GM10266 (cell line): ENCODE data around the gene PUS7.

ENCODE experiments used
- DNase-seq: peaks from one replicate; pipeline ENCODE4 v3.0.0; 2012; ENCODE audit errors: extremely low spot score
- CTCF ChIP-seq: IDR thresholded peaks from 2 replicates; pipeline ENCODE4 v1.5.1; 2012; ENCODE audit warnings: mild to moderate bottlenecking, low read depth; ENCODE audit not compliant: control insufficient read depth, insufficient read depth; ENCODE audit errors: missing control alignments

Gene PUS7

GRCh38 chr7:105521717-105522463 lies at the start of gene PUS7:
PUS7 (minus strand) TSS chr7:105522271; CDS start chr7:105508512, 13,759 bp downstream.
- DNase-seq, result peak; percentile 97
- TF ChIP-seq CTCF, result no peak

- no peak for DNase-seq
- TF ChIP-seq CTCF, result no peak
Observed at GRCh38 chr7:105567821-105568220, 45.8 kb upstream of the PUS7 start.

GRCh38 chr7:105567024-105567423 lies 45.0 kb upstream of the PUS7 start:
- TF ChIP-seq CTCF, result no peak
- DNase-seq, result no peak

GRCh38 chr7:105565190-105565589 lies 43.1 kb upstream of the PUS7 start:
- DNase-seq, result no peak
- no peak for TF ChIP-seq CTCF

GRCh38 chr7:105559926-105560325 lies 37.9 kb upstream of the PUS7 start:
- DNase-seq, result no peak
- no peak for TF ChIP-seq CTCF

GRCh38 chr7:105538339-105538738 lies 16.3 kb upstream of the PUS7 start:
- no peak for DNase-seq
- no peak for TF ChIP-seq CTCF

- no peak for TF ChIP-seq CTCF
- no peak for DNase-seq
Observed at GRCh38 chr7:105532709-105533460, 10.8 kb upstream of the PUS7 start.
